ENCODE measurements around the gene PLEKHB1.

PLEKHB1 gene, protein sequence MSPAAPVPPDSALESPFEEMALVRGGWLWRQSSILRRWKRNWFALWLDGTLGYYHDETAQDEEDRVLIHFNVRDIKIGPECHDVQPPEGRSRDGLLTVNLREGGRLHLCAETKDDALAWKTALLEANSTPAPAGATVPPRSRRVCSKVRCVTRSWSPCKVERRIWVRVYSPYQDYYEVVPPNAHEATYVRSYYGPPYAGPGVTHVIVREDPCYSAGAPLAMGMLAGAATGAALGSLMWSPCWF

DNA sequence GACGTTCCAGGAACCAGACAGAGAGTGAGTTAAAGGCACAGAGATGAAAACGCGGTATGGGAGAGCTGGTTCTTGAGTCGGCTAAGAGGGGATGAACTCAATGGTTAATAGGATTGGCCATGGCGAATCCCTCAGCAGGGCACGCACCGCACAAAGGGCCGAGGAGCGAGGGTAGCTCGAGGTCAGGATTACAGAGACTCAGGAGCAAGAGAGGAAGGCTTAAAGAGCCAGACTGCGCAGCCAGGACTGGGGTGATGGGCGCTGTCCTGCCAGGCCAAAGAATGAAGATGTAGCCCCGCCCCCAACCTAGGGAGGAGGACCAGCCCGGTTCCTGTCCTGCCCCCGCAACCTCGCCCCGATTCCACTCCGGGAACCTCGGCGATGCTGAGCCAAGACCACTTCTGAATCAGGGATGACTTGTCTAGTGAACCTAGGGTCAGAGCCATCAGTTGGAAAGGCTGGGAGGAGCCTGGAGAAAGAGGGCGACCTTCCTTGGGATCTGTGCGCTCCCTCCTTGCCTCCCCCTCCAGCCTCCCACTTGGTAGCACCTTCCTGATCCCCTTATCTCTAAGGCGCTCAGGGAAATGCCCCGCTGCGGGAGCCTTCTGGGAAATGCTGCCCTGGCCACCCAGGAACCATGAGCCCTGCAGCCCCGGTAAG lies at the start of gene PLEKHB1:
TSS of gene PLEKHB1 (plus strand) at position 610 of the 660 bp plus-strand sequence. CDS start at position 638, 28 bp downstream.
- DNase-seq (ENCODE audit: low read depth in 2 of 2): no peak

DNA sequence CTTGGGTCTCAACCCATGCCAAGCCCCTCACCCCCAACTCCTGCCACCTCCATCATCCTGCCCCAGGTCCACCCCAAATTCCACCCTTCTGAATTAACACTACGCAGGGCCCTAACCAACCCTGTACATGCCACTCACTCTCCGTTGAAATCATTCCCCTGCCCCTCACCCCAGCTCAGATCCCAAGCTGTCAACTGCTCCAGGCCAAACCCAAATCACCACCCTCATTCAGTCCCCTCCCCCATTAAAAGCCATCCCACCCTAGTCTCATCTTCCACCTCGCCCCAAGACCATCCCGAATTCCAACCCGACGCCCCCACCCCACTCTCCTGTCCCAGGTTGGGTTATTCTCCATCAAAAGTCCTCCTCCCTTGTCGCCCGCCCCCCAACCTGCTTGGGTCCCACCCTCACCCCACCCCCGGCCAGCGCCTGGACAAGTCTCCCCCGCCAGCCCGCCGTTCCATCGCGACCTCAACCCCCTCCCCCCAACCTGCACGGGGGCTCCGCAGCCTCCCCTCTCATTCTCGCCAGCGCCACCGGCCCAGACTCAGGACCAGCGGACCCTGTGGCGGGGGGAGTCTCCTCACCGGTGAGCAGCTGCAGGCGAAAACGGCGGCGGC lies 48.9 kb upstream of the PLEKHB1 start:
- DNase-seq (ENCODE audit: low read depth in 2 of 2): no peak

- peak; percentile 80 to 88 for DNase-seq (ENCODE audit: low read depth in 2 of 2)
Observed at GRCh38 chr11:73597956-73598718, 48.2 kb upstream of the PLEKHB1 start, which contains the start of gene FAM168A. Gene FAM168A, minus strand, starts transcription at chr11:73598112. Its CDS starts 129,638 bp downstream, at chr11:73468474.

- DNase-seq (ENCODE audit: low read depth in 2 of 2): no peak
Observed at GRCh38 chr11:73598719-73599379, 47.5 kb upstream of the PLEKHB1 start.

GRCh38 chr11:73612601-73613140 lies 33.7 kb upstream of the PLEKHB1 start:
- no peak for DNase-seq (ENCODE audit: low read depth in 2 of 2)

DNA sequence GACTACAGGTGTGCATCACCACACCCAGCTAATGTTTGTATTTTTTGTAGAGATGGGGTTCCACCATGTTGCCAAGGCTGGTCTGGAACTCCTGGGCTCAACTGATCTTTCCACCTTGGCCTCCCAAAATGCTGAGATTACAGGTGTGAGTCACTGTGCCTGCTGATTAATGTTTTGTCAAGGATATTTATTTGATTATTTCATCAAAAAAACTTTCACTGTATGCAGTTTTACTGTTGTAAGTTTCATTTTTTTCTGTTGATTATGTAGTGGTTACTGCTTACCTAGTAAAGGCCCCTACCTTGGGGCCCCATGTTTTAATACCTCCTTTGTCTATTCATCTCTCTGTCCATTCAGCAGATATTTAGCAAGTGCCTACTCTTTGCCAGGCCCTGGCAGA lies 31.8 kb upstream of the PLEKHB1 start:
- DNase-seq (ENCODE audit: low read depth in 2 of 2): no peak

- no peak for DNase-seq (ENCODE audit: low read depth in 2 of 2)
Observed at GRCh38 chr11:73622926-73623593, 23.3 kb upstream of the PLEKHB1 start.

DNA sequence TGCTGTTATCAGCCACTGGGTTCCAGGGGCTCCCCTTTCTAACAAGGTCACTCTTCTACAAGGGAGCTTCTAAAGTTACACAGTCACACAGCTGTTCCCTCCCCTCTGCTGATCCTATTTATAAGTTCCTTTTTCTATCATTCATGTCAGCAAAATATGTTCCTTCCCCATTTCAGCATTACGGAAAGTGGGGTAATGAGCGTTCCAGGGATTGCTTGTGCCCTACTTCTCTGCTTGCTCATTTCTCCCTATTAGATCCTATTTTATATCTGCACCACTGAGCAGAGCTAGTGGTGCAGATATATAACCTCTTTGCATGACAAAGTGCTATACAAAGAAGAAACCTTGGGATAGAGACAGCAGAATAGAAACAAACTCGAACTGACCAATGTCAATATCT lies 22.7 kb upstream of the PLEKHB1 start:
- DNase-seq (ENCODE audit: low read depth in 2 of 2): no peak

GRCh38 chr11:73625696-73626318 lies 20.6 kb upstream of the PLEKHB1 start:
- DNase-seq (ENCODE audit: low read depth in 2 of 2): peak; percentile 26 to 48

DNA sequence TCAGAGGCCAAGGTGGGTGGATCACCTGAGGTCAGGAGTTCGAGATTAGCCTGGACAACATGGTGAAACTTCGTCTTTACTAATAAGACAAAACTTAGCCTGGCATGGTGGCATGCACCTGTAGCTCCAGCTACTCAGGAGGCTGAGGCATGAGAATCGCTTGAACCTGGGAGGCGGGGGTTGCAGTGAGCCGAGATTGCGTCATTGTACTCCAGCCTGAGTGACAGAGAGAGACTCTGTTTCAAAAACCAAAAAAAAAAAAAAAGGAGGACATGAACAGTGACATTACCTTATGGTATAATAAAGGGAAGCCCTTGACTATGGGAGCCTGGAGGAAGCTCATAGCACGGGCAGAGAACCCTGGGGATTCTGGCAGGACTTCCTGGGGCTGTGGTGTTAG lies 16.5 kb upstream of the PLEKHB1 start:
- no peak for DNase-seq (ENCODE audit: low read depth in 2 of 2)

DNA sequence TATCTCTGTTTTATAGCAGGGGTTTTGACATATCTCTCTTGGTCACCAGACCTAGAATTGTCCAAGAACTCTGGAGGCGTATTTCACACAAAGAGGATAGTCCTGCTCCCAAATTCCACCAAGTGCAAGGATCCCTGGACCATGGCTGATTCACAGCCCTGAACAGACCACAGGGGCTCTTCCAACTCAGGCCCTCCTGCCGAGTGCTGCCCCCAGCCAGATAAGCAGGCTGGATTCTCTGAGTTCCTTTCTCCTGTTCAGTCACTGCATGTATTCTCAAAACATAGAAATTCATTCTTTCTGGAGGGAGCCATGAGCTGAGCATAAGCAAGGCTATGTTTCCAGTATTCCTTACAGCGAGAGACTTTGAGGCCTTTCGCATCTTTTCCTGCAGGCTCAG lies 13.4 kb upstream of the PLEKHB1 start:
- DNase-seq (ENCODE audit: low read depth in 2 of 2): no peak

- DNase-seq (ENCODE audit: low read depth in 2 of 2): no peak
Observed at GRCh38 chr11:73633999-73634398, 12.4 kb upstream of the PLEKHB1 start.

DNA sequence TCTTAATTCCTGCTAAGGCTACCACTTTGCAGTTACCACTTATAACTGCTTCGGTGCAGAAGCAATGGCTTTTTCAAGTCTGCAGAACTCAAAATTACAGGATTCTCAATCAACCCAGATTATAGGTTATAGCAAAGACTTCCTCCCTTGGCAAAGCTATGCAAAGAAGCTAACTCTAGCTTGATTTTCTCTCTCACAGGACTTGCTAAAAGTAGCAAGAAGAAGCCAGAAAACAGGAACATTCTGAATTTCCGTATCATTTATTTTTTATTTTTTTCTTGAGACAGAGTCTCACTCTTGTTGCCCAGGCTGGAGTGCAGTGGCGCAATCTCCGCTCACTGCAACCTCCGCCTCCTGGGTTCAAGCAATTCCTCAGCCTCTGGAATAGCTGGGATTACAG lies 10.7 kb upstream of the PLEKHB1 start:
- DNase-seq (ENCODE audit: low read depth in 2 of 2): no peak

DNA sequence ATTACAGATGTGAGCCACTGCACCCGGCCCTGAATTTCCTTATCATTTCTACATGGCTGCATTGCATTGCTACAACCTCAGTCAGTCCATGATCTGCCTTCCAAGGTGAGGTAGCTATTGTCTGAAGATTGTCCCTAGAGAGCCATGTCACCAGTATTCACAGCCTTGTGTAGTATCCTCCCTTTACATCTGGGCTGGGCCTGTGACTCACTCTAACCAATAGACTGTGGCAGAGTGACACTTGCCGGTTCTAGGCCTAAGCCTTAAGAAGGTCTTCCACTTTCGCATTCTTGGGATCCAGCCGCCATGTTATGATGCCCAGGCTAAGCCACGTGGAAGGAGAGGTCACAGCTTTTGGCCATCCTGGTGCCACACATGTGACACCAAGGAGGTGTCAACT lies 10.1 kb upstream of the PLEKHB1 start:
- no peak for DNase-seq (ENCODE audit: low read depth in 2 of 2)

- no peak for DNase-seq (ENCODE audit: low read depth in 2 of 2)
Observed at GRCh38 chr11:73637012-73637411, 9.4 kb upstream of the PLEKHB1 start.

DNA sequence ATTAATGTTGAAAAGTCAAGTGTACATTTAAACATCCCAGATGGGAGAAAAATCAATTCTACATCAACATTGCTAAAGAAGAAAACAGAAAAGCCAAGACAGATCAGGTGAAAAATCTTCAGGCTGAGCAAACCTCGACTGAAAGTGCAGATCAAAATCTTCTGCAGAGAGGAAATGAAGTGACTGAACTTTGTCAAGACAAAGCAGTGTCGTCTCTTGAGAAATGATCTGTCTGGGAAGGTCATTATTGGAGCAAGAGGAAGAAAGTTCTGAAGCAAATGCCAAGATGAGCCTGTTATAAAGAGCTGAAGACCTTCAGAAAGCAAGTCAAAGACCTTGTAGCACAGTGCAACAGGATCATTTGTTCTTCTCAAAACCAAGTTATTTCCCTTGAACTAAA lies 5.8 kb upstream of the PLEKHB1 start:
- DNase-seq (ENCODE audit: low read depth in 2 of 2): no peak

GRCh38 chr11:73641668-73642067 lies 4.7 kb upstream of the PLEKHB1 start:
- DNase-seq (ENCODE audit: low read depth in 2 of 2): no peak

- DNase-seq (ENCODE audit: low read depth in 2 of 2): no peak
Observed at GRCh38 chr11:73645121-73645969, 1.0 kb upstream of the PLEKHB1 start.

GRCh38 chr11:73647459-73648100 lies 1.2 kb downstream of the PLEKHB1 start:
- DNase-seq (ENCODE audit: low read depth in 2 of 2): peak; percentile 86

Measured in stimulated activated CD4-positive, alpha-beta T cell treated with anti-CD3 and anti-CD28 coated beads, Interleukin-1b, Interleukin-23, amount 100 ng/mL, for 1 hour (primary cell).